NCI-H460 (cell line): Measurements from ENCODE around the gene SCYL3. TPM values are rescaled to one million over a fixed set of nuclear protein-coding genes. Genes with fewer than 3 reads are reported as not detected.
"Not testable (repeated sequence)": the region's sequence is repeated elsewhere in the genome, so short reads cannot be mapped to it uniquely, and the experiment has no call there.

Source experiments
- DNase-seq: peaks from one replicate; pipeline ENCODE4 v3.0.0-alpha.2; 2016; ENCODE audit warnings: low read depth; ENCODE audit errors: extremely low read depth
- total RNA-seq: library from RNA; depleted of rRNA; stranded (reverse); fragments of >200 nt; shearing (Covaris generic); gene quantifications from 2 replicates; pipeline ENCODE4 v1.2.3, GENCODE V29; 2014

Gene SCYL3
- total RNA-seq, 1 experiment from 2014 or later = 8.4 TPM

- DNase-seq = no peak
These were observed 20.0 kb downstream of the SCYL3 start for GRCh38 chr1:169873582-169874199.

GRCh38 chr1:169872906-169873305, 20.8 kb downstream of the SCYL3 start:
- DNase-seq = no peak

- DNase-seq = not testable (repeated sequence)
These were observed 21.7 kb downstream of the SCYL3 start for GRCh38 chr1:169871988-169872387.

- no peak for DNase-seq
These were observed 24.3 kb downstream of the SCYL3 start for GRCh38 chr1:169869426-169869825.

- DNase-seq = no peak
These were observed 24.7 kb downstream of the SCYL3 start for GRCh38 chr1:169868978-169869377.

- DNase-seq = no peak
These were observed 26.6 kb downstream of the SCYL3 start for GRCh38 chr1:169867012-169867675.

GRCh38 chr1:169866577-169866976, 27.1 kb downstream of the SCYL3 start:
- no peak for DNase-seq

- not testable (repeated sequence) for DNase-seq
These were observed 29.2 kb downstream of the SCYL3 start for GRCh38 chr1:169864531-169864930.

- DNase-seq = no peak
These were observed 32.9 kb downstream of the SCYL3 start for GRCh38 chr1:169860750-169861149.

GRCh38 chr1:169860187-169860586, 33.5 kb downstream of the SCYL3 start:
- no peak for DNase-seq

- DNase-seq = no peak
These were observed 34.7 kb downstream of the SCYL3 start for GRCh38 chr1:169859001-169859400.

- no peak for DNase-seq
These were observed 35.2 kb downstream of the SCYL3 start for GRCh38 chr1:169858467-169858866.

GRCh38 chr1:169853341-169853740, 40.4 kb downstream of the SCYL3 start:
- DNase-seq = no peak

GRCh38 chr1:169849346-169850022, 44.2 kb downstream of the SCYL3 start:
- no peak for DNase-seq

GRCh38 chr1:169848456-169848855, 45.2 kb downstream of the SCYL3 start:
- DNase-seq = no peak

GRCh38 chr1:169844941-169845608, 48.6 kb downstream of the SCYL3 start:
- DNase-seq = no peak

GRCh38 chr1:169838942-169839341, 54.8 kb downstream of the SCYL3 start:
- no peak for DNase-seq

GRCh38 chr1:169836198-169836597, 57.5 kb downstream of the SCYL3 start:
- DNase-seq = no peak

GRCh38 chr1:169835647-169836046, 58.0 kb downstream of the SCYL3 start:
- no peak for DNase-seq

GRCh38 chr1:169834869-169835268, 58.8 kb downstream of the SCYL3 start:
- no peak for DNase-seq

GRCh38 chr1:169833179-169833901, 60.4 kb downstream of the SCYL3 start:
- DNase-seq = no peak
